HG03469 (cell line): ENCODE results near the gene RASA1.
A peak's percentile ranks its signal among the peaks of the same experiment; 100 is the strongest.

ENCODE experiments used
- ATAC-seq: cut with Tn5 transposase; IDR thresholded peaks from one replicate; pipeline ENCODE4 v1.9.1; 2021; ENCODE audit warnings: mild to moderate bottlenecking, moderate library complexity, moderate number of reproducible peaks; ENCODE audit not compliant: unreplicated experiment

The RASA1 gene

DNA sequence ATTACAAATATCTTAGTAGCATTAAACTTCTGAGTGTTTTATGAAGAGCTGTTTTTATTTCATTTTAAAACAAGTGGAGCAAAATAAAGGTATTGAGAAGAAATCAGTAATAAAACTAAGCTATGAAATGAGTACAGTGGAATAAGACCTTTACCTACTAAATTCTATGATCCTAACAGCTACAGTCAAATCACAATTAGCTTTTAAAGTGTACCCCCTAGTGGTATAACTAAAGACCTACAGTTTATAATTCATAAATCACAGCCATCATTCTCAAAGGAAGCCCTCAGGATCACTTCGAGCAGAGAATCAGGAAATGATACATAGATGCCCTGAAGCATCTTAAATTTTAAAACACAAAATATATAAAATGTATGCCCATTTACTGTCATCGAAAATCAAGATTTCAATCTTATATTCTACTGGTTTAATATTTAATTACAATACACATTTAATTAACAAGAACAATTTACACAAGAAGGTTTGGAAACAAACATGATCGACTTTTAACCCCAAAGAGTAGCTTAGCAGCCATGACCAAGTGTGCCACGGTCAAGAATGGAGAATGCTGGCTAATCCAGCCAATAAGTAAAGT is 132.7 kb downstream of the RASA1 start:
- ATAC-seq = peak; percentile 83

GRCh38 chr5:87401626-87402025 is 133.9 kb downstream of the RASA1 start:
- no peak for ATAC-seq

- ATAC-seq = no peak
These were observed 135.7 kb downstream of the RASA1 start for GRCh38 chr5:87403409-87403808.

- no peak for ATAC-seq
These were observed 136.2 kb downstream of the RASA1 start for GRCh38 chr5:87403899-87404298.

- no peak for ATAC-seq
These were observed 136.7 kb downstream of the RASA1 start for GRCh38 chr5:87404359-87404758.

DNA sequence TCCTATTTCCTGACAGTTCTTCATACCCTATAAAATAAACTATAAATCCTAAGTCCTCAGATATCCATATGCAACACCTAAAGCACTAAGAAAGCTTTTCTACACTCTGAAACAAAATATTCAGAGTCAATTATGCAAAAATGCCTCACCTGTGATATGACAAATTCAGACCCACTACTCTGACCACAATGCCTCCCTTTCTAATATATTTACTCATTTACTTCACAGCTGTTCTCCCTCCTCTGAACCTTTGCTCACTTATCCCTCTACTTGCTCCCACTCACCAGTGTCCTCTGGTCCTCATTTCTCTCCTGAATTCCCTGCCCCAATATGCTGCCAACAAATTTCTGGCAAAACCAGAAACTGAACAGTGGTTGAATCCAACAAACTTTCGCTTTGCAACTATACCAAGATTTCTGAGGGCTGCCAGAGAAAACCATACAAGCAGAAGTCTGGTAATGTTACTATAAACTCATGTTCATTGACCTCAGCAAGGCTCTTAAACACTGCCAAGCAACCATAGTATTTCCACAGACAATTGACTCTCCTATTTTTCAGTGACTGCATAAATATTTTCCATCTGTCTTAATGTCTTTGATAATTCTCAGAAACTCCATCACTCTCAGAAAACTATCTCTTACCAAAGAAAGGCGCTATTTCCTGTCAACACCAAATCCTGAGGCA is 137.9 kb downstream of the RASA1 start:
- no peak for ATAC-seq

DNA sequence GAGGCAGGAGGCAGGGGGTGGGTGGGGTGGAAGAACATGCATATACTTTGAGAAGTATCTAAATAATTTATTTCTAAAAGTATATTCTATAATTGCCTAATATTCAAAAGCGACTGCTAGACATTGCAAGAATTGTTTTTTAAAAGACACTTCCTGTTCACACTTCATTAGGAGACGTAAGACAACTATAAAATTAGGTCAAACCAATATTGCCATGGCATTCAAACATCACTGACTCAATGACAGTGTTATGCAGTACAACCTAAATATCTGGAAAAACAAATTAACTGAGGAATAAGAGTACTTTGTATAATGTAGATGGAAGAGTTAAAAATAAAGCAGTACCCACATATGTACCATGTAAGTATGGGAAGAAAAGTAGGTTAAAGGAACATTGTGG is 140.5 kb downstream of the RASA1 start:
- ATAC-seq = no peak

DNA sequence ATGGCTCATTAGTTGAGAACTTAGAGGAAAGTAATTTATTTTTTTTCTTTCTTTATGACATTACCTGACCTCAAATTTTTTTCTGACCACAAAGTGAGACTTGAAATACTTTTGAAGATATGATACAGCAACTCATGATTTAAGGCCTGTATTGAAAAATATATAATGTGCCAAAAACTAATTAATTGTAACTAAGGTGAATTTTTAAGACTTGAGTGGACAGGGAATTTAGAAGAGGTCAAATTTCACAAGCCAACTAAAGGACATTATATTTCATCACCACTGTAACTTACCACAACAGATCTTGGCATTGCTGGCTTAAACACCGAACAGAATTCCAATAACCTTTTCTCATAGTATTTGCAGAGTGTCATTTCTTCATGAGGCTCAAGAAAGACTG is 143.2 kb downstream of the RASA1 start:
- ATAC-seq = no peak

DNA sequence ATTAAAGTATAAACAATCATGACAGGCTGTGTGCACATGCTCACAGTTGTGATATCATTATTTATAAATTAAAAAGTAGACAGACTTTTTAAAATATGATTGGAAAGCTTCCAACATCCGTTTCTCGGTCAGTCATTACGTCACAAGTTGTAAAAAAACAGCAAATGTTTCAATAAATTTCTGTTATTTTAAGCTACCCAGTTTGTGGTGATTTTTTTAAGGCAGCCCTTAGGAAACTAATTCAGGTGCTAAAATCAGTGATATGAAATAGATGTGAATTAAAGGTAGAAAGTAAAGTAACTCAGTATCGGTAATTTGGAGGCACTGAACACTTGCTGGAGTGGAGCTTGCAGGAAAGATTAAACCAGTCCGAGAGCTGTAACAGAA is 143.9 kb downstream of the RASA1 start:
- no peak for ATAC-seq

- ATAC-seq = no peak
These were observed 144.4 kb downstream of the RASA1 start for GRCh38 chr5:87411973-87412629.

DNA sequence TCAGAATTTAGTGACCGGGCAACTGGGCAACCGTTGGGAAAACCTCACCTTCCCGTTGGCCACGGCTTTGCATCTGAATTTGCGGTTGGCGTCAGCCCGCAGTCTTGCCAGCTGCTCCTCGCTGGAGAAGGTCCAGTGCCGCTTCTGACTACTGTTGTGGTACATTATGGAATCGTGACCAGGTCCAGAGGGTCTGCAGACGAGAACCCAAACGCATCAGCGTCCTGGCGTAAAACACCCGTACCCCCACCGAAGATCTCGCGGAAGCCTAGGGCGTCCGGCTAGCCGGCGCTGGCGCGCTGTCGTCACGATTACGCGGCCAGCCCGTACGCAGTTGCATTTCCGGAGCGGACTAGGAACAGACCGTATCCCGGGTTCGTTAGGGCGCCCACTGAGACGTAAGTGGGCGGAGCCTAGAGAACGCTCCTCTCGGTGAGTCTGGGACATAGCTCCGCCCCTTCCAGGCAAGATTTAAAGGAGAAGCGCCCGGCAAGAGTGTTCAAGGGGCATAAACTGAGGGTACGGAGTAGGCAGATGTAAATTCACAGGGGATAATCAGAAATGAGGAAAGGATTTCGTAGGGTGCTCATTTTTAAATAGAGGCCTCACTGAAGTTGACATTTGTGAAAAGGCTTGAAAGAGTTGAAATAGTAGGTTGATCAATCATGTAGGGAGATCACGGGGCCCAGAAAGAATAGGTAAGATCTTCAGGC is 145.1 kb downstream of the RASA1 start, which contains the start of gene CCNH:
Gene CCNH, minus strand, starts transcription at position 301 of the 713 bp plus-strand sequence. Its CDS starts 136 bp downstream, at position 165.
- peak; percentile 99 for ATAC-seq

- ATAC-seq = no peak
These were observed 145.6 kb downstream of the RASA1 start for GRCh38 chr5:87413343-87413645.

DNA sequence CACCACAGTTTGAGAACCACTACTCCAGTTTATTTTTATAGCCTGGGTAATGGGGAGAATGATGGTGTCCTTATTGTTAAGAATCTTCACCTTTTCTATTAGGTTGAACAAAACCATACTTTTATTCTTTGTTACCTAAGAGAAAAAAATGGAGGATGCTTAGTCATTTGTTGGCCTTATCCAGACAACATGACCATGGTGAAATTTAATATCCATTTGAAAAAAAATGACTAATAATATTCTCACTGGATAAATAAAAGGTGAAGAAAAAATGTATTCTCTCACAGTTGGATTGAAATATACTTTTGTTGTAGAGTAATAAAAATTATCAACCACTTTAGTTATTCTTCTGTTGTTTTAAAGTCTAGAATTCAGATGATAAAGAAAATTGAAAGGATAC is 150.8 kb downstream of the RASA1 start:
- no peak for ATAC-seq

GRCh38 chr5:87421307-87421706 is 153.6 kb downstream of the RASA1 start:
- ATAC-seq = no peak

- ATAC-seq = no peak
These were observed 156.1 kb downstream of the RASA1 start for GRCh38 chr5:87423755-87424154.

- no peak for ATAC-seq
These were observed 163.3 kb downstream of the RASA1 start for GRCh38 chr5:87430863-87431457.

GRCh38 chr5:87432460-87432859 is 164.8 kb downstream of the RASA1 start:
- no peak for ATAC-seq

- no peak for ATAC-seq
These were observed 166.3 kb downstream of the RASA1 start for GRCh38 chr5:87433945-87434344.

GRCh38 chr5:87434461-87434860 is 166.8 kb downstream of the RASA1 start:
- no peak for ATAC-seq

GRCh38 chr5:87435144-87435694 is 167.5 kb downstream of the RASA1 start:
- ATAC-seq = no peak

DNA sequence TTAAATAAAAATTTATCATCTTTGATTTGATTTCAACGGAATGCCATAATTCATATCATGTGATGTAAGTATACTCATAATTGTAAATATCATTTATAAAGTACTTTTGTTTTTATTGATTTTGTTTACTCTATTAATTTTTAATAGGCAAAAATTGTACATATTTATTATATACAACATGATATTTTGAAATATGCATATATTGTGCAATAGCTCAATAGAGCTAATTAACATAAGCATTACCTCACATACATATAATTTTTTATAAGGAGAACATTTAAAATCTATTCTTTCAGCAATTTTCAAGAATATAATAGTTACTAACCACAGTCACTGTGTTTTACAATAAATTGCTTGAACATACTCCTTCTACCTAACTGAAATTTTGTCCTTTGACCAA is 170.0 kb downstream of the RASA1 start:
- no peak for ATAC-seq
